Activated naive CD4-positive, alpha-beta T cell treated with anti-CD3 and anti-CD28 coated beads, Interleukin-2, amount 10 ng/mL, durations not matched to agents 7 days and 5 days (primary cell): Measurements from ENCODE around the gene EXOC2.
"Not testable (repeated sequence)": the region's sequence is repeated elsewhere in the genome, so short reads cannot be mapped to it uniquely, and the experiment has no call there.

Source experiments
- CTCF ChIA-PET: fragments of 350-600 bp; sonication (Branson Sonifier 250); formaldehyde crosslinking; loops from one replicate; lab custom pipeline; 2021; ENCODE audit warnings: antibody characterized with exemption; lab: Charles Lee
- DNase-seq: peaks from one replicate; pipeline ENCODE4 v3.0.0-alpha.2; 2020
- H3K27ac Mint-ChIP-seq: one replicate; pipeline ENCODE4 v1.8.0; 2021; ENCODE audit warnings: mild to moderate bottlenecking, moderate library complexity, mixed read lengths
- H3K27me3 Mint-ChIP-seq: one replicate; pipeline ENCODE4 v1.8.0; 2021; ENCODE audit warnings: mild to moderate bottlenecking, mixed read lengths
- H3K36me3 Mint-ChIP-seq: one replicate; pipeline ENCODE4 v1.8.0; 2021; ENCODE audit warnings: mixed read lengths
- H3K4me1 Mint-ChIP-seq: one replicate; pipeline ENCODE4 v1.8.0; 2021; ENCODE audit warnings: mixed read lengths
- H3K4me3 Mint-ChIP-seq: one replicate; pipeline ENCODE4 v1.8.0; 2021; ENCODE audit warnings: mild to moderate bottlenecking, moderate library complexity, mixed read lengths
- H3K9me3 Mint-ChIP-seq: one replicate; pipeline ENCODE4 v1.8.0; 2021; ENCODE audit warnings: mixed read lengths

Gene EXOC2

GRCh38 chr6:683742-684440 lies 9.0 kb downstream of the EXOC2 start:
- peak overlapping the region; percentile 71 for H3K27ac Mint-ChIP-seq
- no peak for DNase-seq
- H3K9me3 Mint-ChIP-seq = no peaks in the 10 kb centered on the region
- no peaks in the 10 kb centered on the region for H3K27me3 Mint-ChIP-seq
- peak overlapping the region; percentile 27 for H3K4me3 Mint-ChIP-seq
- peaks cover 17% of the 10 kb centered on the region for H3K36me3 Mint-ChIP-seq
- H3K4me1 Mint-ChIP-seq = peaks cover 31% of the 10 kb centered on the region
- CTCF ChIA-PET = interaction anchor here (0.7 to 1.5 kb wide), 4 partner anchors 20 to 294 kb away, joined by 3 to 9 read pairs (median 4); no protein-coding TSS in a partner anchor

DNA sequence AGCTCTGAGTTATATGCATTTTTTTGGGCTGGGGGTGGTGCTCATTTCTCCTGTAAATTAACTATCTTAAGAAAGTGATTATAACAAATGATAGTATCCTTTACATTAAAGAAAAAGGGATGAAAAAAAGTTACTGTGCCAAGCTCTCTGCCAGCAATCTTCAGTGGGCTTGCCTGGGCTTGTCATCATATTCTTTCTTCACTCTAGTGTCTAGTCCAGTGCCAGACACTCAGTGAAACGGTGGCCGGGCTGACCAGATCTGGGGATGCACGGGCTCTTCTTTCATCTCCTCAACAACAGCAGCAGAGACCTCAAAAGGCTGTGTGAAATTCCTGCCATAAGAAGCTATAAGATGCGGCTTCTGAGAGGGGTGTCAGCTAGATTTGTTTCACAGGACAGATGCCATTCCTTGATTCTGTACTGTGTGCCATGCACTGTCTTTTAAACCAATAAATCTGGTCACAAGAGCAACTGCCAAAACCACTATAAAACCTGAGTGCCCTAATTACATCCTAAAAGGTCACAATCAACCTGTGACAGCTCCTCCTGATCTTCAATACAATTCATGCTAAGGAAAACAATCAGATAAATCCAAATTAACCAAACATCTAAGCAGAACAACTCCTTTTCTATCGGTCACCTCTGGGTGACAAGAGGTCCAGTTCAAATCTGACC lies 12.1 kb downstream of the EXOC2 start:
- CTCF ChIA-PET = interaction anchor here (0.7 to 1.5 kb wide), 3 partner anchors 8 to 533 kb away, joined by 3 read pairs; no protein-coding TSS in a partner anchor
- H3K27me3 Mint-ChIP-seq = no peaks in the 10 kb centered on the region
- no peak for DNase-seq
- H3K4me3 Mint-ChIP-seq = no peak overlapping the region
- H3K36me3 Mint-ChIP-seq = peaks cover 25% of the 10 kb centered on the region
- H3K27ac Mint-ChIP-seq = no peak overlapping the region
- H3K4me1 Mint-ChIP-seq = peaks cover 31% of the 10 kb centered on the region
- no peaks in the 10 kb centered on the region for H3K9me3 Mint-ChIP-seq

GRCh38 chr6:680251-680650 lies 12.7 kb downstream of the EXOC2 start:
- Mint-ChIP-seq H3K36me3 (peaks cover 23% of the 10 kb centered on the region), H3K27me3 (no peaks in the 10 kb centered on the region), H3K27ac (no peak overlapping the region), H3K9me3 (no peaks in the 10 kb centered on the region), H3K4me3 (no peak overlapping the region), H3K4me1 (peaks cover 27% of the 10 kb centered on the region)
- DNase-seq = no peak
- CTCF ChIA-PET = interaction anchor here (1.4 to 1.5 kb wide), 2 partner anchors 9 to 532 kb away, joined by 3 read pairs; no protein-coding TSS in a partner anchor

DNA sequence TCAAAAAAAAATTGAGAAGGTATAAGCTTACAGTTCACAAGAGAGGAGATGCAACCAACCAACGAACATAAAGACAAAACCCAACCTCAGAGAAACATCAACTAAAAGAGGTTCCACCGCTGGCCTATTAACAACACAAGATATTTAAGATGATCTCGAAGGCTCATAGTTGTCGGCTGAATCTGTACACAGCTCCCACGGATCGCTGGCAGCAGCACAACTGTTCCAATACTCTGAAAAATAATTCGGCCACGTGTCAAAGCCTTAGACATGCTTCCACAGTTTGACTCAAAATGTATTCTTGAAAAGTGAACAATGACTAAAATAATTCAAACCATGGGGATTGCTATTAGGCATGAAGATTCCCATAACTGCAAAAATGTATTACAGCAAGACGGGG lies 13.7 kb downstream of the EXOC2 start:
- Mint-ChIP-seq H3K4me3 (no peak overlapping the region), H3K36me3 (peaks cover 23% of the 10 kb centered on the region), H3K27ac (no peak overlapping the region), H3K4me1 (peaks cover 20% of the 10 kb centered on the region), H3K27me3 (no peaks in the 10 kb centered on the region), H3K9me3 (no peaks in the 10 kb centered on the region)
- DNase-seq = no peak
- CTCF ChIA-PET = interaction anchor here (1.3 to 1.5 kb wide), 3 partner anchors 10 to 531 kb away, joined by 3 to 4 read pairs (median 3); no protein-coding TSS in a partner anchor

DNA sequence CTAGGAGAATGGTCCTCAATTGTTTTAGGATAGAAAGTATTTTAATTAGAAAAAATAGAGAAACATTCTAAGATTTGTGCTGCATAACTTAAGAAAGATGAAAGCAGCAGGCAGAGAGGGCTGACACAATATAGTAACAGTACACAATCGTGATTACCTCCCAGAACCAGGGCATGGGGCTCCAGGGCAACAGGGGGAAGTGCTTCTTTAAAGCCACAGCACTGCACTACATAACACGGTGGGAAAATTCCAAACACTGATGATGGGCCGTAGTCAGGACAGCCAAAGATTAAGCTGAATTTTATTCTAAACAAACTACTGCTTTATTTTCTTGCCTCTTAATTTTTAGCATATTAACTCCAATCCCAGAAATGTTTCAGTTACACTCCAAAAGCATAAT lies 14.4 kb downstream of the EXOC2 start:
- CTCF ChIA-PET = interaction anchor here (1.3 kb wide), 1 partner anchor 33 kb away, joined by 4 read pairs; no protein-coding TSS in a partner anchor
- H3K9me3 Mint-ChIP-seq = no peaks in the 10 kb centered on the region
- no peaks in the 10 kb centered on the region for H3K27me3 Mint-ChIP-seq
- DNase-seq = no peak
- H3K27ac Mint-ChIP-seq = no peak overlapping the region
- no peak overlapping the region for H3K4me3 Mint-ChIP-seq
- H3K4me1 Mint-ChIP-seq = peaks cover 13% of the 10 kb centered on the region
- peaks cover 23% of the 10 kb centered on the region for H3K36me3 Mint-ChIP-seq

DNA sequence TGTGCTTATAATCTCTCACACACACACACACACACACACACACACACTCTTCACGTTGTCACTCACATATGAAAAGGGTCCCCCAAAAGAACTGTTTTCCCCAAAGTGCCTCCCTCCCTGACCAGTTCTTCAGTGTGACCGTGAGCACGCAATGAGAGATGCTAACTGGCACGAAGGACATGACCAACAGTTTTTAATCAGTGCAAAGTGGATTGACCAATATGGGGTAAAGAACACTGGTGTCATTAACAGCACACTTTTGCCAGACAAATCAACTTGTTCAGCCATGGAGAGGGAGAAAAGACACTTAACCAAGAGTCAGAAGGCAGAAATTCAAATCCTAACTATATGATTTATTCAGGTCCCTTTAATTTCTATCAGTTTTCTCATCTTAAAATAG lies 15.0 kb downstream of the EXOC2 start:
- no peak overlapping the region for H3K27ac Mint-ChIP-seq
- CTCF ChIA-PET = no interaction called here
- H3K27me3 Mint-ChIP-seq = no peaks in the 10 kb centered on the region
- H3K4me3 Mint-ChIP-seq = no peak overlapping the region
- peaks cover 23% of the 10 kb centered on the region for H3K36me3 Mint-ChIP-seq
- DNase-seq = no peak
- no peaks in the 10 kb centered on the region for H3K9me3 Mint-ChIP-seq
- H3K4me1 Mint-ChIP-seq = peaks cover 10% of the 10 kb centered on the region

GRCh38 chr6:674956-675355 lies 18.0 kb downstream of the EXOC2 start:
- Mint-ChIP-seq H3K27me3 (no peaks in the 10 kb centered on the region), H3K4me3 (no peak overlapping the region), H3K36me3 (peaks cover 17% of the 10 kb centered on the region), H3K27ac (no peak overlapping the region), H3K9me3 (no peaks in the 10 kb centered on the region), H3K4me1 (no peaks in the 10 kb centered on the region)
- CTCF ChIA-PET = no interaction called here
- no peak for DNase-seq

GRCh38 chr6:674406-674805 lies 18.5 kb downstream of the EXOC2 start:
- Mint-ChIP-seq H3K27ac (no peak overlapping the region), H3K27me3 (no peaks in the 10 kb centered on the region), H3K4me3 (no peak overlapping the region), H3K4me1 (no peaks in the 10 kb centered on the region), H3K36me3 (peaks cover 15% of the 10 kb centered on the region), H3K9me3 (no peaks in the 10 kb centered on the region)
- CTCF ChIA-PET = no interaction called here
- no peak for DNase-seq

- H3K27ac Mint-ChIP-seq = no peak overlapping the region
- no peaks in the 10 kb centered on the region for H3K27me3 Mint-ChIP-seq
- CTCF ChIA-PET = no interaction called here
- DNase-seq = no peak
- H3K4me1 Mint-ChIP-seq = peaks cover 23% of the 10 kb centered on the region
- no peak overlapping the region for H3K4me3 Mint-ChIP-seq
- H3K36me3 Mint-ChIP-seq = peaks cover 21% of the 10 kb centered on the region
- H3K9me3 Mint-ChIP-seq = peaks cover 12% of the 10 kb centered on the region
Observed at GRCh38 chr6:667253-667927, 25.5 kb downstream of the EXOC2 start.

DNA sequence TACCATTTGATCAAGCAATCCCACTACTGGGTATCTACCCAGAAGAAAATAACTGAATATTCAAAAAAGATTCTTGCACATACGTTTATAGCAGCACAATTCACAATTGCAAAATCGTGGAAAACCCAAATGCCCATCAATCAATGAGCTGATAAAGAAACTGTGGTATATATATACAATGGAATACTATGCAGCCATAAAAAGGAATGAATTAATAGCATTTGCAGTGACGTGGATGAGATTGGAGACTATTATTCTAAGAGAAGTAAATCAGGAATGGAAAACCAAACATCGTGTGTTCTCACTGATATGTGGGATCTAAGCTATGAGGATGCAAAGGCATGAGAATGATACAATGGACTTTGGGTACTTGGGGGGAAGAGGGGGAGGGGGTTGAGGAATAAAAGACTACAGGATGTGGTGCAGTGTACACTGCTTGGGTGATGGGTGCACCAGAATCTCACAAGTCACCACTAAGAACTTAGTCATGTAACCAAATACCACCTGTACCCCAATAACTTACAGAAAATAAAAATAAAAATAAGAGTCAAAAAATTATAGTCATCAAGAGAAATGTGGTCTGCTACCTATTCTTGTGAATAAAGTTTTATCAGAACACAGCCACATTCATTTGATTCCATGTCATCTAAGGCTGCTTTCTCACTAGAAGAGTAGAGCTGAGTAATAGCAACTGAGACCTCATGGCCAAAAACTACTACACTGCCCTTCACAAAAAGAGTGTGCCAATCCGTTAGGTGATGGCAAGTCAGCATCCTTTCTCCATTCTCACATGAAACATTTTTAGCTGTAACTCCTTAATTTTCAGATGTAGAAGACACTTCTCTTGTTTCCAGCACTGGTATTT lies 27.3 kb downstream of the EXOC2 start:
- no peak for DNase-seq
- no peak overlapping the region for H3K4me3 Mint-ChIP-seq
- H3K36me3 Mint-ChIP-seq = peaks cover 21% of the 10 kb centered on the region
- no peaks in the 10 kb centered on the region for H3K27me3 Mint-ChIP-seq
- CTCF ChIA-PET = no interaction called here
- peaks cover 12% of the 10 kb centered on the region for H3K9me3 Mint-ChIP-seq
- peaks cover 31% of the 10 kb centered on the region for H3K4me1 Mint-ChIP-seq
- no peak overlapping the region for H3K27ac Mint-ChIP-seq

- H3K4me1 Mint-ChIP-seq = peaks cover 48% of the 10 kb centered on the region
- peak overlapping the region; percentile 2 for H3K27ac Mint-ChIP-seq
- CTCF ChIA-PET, H3K27me3 Mint-ChIP-seq, DNase-seq, H3K4me3 Mint-ChIP-seq: not testable (repeated sequence)
- H3K9me3 Mint-ChIP-seq = peaks cover 12% of the 10 kb centered on the region
- peaks cover 21% of the 10 kb centered on the region for H3K36me3 Mint-ChIP-seq
Observed at GRCh38 chr6:663788-664187, 29.2 kb downstream of the EXOC2 start.

- no peak overlapping the region for H3K27ac Mint-ChIP-seq
- H3K9me3 Mint-ChIP-seq = peaks cover 6% of the 10 kb centered on the region
- H3K27me3 Mint-ChIP-seq = no peaks in the 10 kb centered on the region
- no peak for DNase-seq
- CTCF ChIA-PET = interaction anchor here (1.1 kb wide), 1 partner anchor 9 kb away, joined by 3 read pairs; no protein-coding TSS in a partner anchor
- no peak overlapping the region for H3K4me3 Mint-ChIP-seq
- H3K4me1 Mint-ChIP-seq = peaks cover 46% of the 10 kb centered on the region
- peaks cover 26% of the 10 kb centered on the region for H3K36me3 Mint-ChIP-seq
Observed at GRCh38 chr6:659716-660581, 33.0 kb downstream of the EXOC2 start.

DNA sequence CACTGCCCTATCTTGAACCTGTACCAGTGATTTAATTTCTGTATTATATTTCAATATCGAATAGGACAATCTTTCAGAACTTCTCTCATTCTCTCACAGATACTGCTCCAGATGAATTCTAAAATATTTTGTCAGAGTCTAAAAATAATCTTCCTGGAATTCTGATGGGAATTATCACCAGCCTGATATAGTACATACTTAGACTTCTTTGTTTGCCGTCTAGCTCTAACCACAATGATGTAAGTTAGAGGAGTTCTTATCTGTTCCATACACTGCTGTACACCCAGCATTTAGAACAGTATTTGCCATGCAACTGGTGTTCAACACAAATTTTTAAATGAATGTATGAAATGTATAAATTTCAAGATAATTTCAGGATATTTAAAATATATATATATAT lies 34.7 kb downstream of the EXOC2 start:
- Mint-ChIP-seq H3K4me1 (peaks cover 33% of the 10 kb centered on the region), H3K4me3 (no peak overlapping the region), H3K36me3 (peaks cover 24% of the 10 kb centered on the region), H3K27me3 (no peaks in the 10 kb centered on the region), H3K9me3 (peaks cover 2% of the 10 kb centered on the region), H3K27ac (no peak overlapping the region)
- CTCF ChIA-PET = interaction anchor here (0.6 kb wide), 1 partner anchor 14 kb away, joined by 3 read pairs; no protein-coding TSS in a partner anchor
- no peak for DNase-seq
